Choroid plexus epithelial cell (primary cell): ENCODE data around the gene COL25A1.

Experiments
- DNase-seq: peaks from one replicate; pipeline ENCODE4 v3.0.0-alpha.2; 2010; ENCODE audit warnings: low read depth
- H3K4me3 ChIP-seq: 2 replicates; pipeline ENCODE4 v1.5.1; 2011; ENCODE audit warnings: low read depth, mild to moderate bottlenecking, control low read depth, low read length, moderate library complexity
- CTCF ChIP-seq: conservative IDR thresholded peaks from 2 replicates; pipeline ENCODE4 v1.5.1; 2011; ENCODE audit warnings: low read depth, mild to moderate bottlenecking, control low read depth, inconsistent platforms, low read length, moderate library complexity

Gene COL25A1

GRCh38 chr4:108840426-108840975 lies 462.0 kb downstream of the COL25A1 start:
- DNase-seq: no peak
- TF ChIP-seq CTCF: no peak
- no peak overlapping the region for H3K4me3 ChIP-seq

GRCh38 chr4:108839333-108839732 lies 463.1 kb downstream of the COL25A1 start:
- H3K4me3 ChIP-seq: no peak overlapping the region
- no peak for DNase-seq
- TF ChIP-seq CTCF: no peak

- TF ChIP-seq CTCF: no peak
- no peak overlapping the region for H3K4me3 ChIP-seq
- no peak for DNase-seq
These were observed 464.0 kb downstream of the COL25A1 start for GRCh38 chr4:108838451-108838850.

GRCh38 chr4:108834835-108835384 lies 467.5 kb downstream of the COL25A1 start:
- TF ChIP-seq CTCF: peak; percentile 72
- DNase-seq: peak; percentile 77

GRCh38 chr4:108834166-108834834 lies 468.2 kb downstream of the COL25A1 start:
- H3K4me3 ChIP-seq: no peak overlapping the region
- DNase-seq: peak; percentile 40
- no peak for TF ChIP-seq CTCF

More at GRCh38 chr4:108834835-108835384, 467.5 kb downstream of the COL25A1 start:
- H3K4me3 ChIP-seq: no peak overlapping the region

- H3K4me3 ChIP-seq: no peak overlapping the region
- peak; percentile 68 for TF ChIP-seq CTCF
- DNase-seq: peak; percentile 81
These were observed 469.4 kb downstream of the COL25A1 start for GRCh38 chr4:108833046-108833445.
